BE2C (cell line): Measurements from ENCODE around the gene USH1G.
"Not testable (repeated sequence)": the region's sequence is repeated elsewhere in the genome, so short reads cannot be mapped to it uniquely, and the experiment has no call there.

Experiments used
- DNase-seq: peaks from one replicate; pipeline ENCODE4 v3.0.0-alpha.2; 2020
- H3K27me3 ChIP-seq: fragments of 250-450 bp; sonication (Bioruptor Pico); 2 replicates; pipeline ENCODE4 v1.5.1; 2020; ENCODE audit warnings: mild to moderate bottlenecking
- H3K36me3 ChIP-seq: fragments of 250-450 bp; sonication (Bioruptor Pico); 2 replicates; pipeline ENCODE4 v1.5.1; 2020; ENCODE audit warnings: mild to moderate bottlenecking
- H3K4me1 ChIP-seq: fragments of 250-450 bp; sonication (Bioruptor Pico); 2 replicates; pipeline ENCODE4 v1.5.1; 2020
- H3K4me3 ChIP-seq: 2 replicates; pipeline ENCODE4 v1.5.1; 2011; ENCODE audit warnings: low read depth, low read length
- H3K9me3 ChIP-seq: fragments of 250-450 bp; sonication (Bioruptor Pico); 2 replicates; pipeline ENCODE4 v1.5.1; 2020
- TF ChIP-seq, protein P1 (sequence below): IDR thresholded peaks from 2 replicates; pipeline ENCODE4 v1.5.1; 2012; ENCODE audit warnings: mild to moderate bottlenecking, low read depth, low read length

The USH1G gene

DNA sequence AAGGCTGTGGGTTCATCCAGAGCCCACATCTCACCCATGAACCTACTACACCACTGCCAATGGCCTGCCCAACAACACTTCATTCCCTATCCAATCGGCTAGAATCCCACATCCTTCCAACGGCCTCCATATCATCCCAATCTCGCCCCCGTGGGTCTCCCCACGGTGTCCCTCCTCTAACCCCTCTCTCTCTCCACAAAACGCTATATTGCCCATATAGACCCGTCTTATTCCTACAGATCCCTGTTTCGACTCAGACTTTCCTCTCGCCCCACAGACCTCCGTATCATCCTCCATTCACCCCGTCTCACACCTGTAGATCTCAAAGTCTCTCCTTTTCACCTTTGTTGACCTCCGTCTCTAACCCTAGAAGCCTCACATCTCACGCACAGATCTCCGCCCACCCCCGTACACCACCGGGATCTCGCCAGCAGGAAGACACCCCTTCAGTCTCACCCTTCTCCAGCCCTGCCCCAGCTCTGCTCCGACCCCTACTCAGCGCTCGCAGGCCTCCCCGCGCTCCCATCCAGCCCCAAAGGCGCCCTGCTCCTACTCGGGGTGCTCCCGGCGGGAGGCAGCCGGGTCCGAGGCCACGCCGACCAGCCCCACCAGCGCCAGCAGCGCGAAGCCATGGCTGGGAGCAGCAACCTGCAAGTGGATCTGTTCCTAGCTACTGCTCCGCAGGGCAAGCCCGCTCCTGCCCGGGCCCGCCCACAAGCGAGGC lies 50.6 kb downstream of the USH1G start, which contains the start of gene FDXR:
FDXR (minus strand) TSS at position 682 of the 724 bp plus-strand sequence; CDS start at position 632, 50 bp downstream.
- TF ChIP-seq, protein P1, sequence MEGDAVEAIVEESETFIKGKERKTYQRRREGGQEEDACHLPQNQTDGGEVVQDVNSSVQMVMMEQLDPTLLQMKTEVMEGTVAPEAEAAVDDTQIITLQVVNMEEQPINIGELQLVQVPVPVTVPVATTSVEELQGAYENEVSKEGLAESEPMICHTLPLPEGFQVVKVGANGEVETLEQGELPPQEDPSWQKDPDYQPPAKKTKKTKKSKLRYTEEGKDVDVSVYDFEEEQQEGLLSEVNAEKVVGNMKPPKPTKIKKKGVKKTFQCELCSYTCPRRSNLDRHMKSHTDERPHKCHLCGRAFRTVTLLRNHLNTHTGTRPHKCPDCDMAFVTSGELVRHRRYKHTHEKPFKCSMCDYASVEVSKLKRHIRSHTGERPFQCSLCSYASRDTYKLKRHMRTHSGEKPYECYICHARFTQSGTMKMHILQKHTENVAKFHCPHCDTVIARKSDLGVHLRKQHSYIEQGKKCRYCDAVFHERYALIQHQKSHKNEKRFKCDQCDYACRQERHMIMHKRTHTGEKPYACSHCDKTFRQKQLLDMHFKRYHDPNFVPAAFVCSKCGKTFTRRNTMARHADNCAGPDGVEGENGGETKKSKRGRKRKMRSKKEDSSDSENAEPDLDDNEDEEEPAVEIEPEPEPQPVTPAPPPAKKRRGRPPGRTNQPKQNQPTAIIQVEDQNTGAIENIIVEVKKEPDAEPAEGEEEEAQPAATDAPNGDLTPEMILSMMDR: no peak

DNA sequence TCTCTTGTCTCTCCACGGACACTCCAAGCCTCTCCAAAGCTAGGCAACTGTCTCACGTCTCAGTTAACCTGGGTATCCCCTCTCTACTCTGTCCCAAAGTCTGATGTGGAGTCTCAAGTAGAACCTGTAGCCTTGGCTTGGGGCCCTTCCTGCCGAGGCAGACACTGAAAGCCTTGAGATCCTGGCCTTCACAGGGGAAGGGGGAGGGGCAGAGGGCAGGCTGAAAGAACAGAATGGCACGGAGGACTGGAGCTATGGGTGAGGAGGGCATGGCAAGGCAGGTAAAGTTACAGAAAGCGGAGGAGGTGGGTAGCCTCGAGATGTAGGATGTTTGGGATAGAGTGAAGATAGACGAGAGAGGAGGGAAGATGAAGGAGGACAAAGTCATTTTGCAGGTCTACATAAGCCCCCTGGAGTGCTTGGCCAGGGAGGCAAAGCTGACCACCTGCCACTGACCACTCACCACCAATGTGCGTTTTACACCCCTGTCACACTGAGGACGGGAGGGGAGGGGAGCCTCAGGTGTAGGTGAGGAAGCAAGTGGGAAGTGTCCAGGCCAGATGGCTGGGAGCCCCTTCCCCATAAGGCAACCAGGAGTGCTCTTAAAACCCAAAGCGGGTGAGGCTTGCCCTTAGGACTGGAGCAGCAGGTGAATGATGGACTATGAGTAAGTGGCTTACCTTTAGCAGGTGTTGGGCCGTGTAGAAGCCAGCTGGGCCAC lies 51.5 kb downstream of the USH1G start:
- no peaks in the 10 kb centered on the region for H3K36me3 ChIP-seq
- H3K9me3 ChIP-seq: no peaks in the 10 kb centered on the region
- TF ChIP-seq, protein P1: no peak
- no peak for DNase-seq
- H3K4me3 ChIP-seq: no peak overlapping the region
- H3K4me1 ChIP-seq: peaks cover 4% of the 10 kb centered on the region
- H3K27me3 ChIP-seq: no peaks in the 10 kb centered on the region

More for the DNA sequence above, 50.6 kb downstream of the USH1G start, which contains the start of gene FDXR:
- no peaks in the 10 kb centered on the region for H3K27me3 ChIP-seq
- H3K4me1 ChIP-seq: peaks cover 4% of the 10 kb centered on the region
- no peaks in the 10 kb centered on the region for H3K9me3 ChIP-seq
- no peak for DNase-seq
- no peaks in the 10 kb centered on the region for H3K36me3 ChIP-seq
- peak within 1 kb of the TSS; percentile 75 for H3K4me3 ChIP-seq

DNA sequence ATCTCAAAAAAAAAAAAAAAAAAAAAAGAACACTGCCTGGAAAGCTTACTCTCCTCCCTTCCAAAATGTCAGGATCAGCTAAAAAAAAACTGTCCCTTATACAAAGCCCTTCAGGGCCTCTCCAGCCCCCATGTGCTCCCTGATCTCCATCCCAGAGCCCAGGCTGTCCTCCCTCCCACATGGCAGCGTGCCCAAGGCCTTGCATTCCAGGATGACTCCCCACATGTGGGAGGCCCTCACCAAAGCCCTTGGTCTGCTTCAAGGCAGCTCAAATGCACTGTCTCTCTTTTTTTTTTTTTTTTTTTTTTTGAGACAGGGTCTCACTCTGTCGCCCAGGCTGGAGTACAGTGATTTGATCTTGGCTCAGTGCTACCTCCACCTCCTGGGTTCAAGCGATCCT lies 52.5 kb downstream of the USH1G start:
- Histone ChIP-seq H3K9me3 (no peaks in the 10 kb centered on the region), H3K27me3 (no peaks in the 10 kb centered on the region), H3K4me3 (no peak overlapping the region), H3K4me1 (peaks cover 4% of the 10 kb centered on the region), H3K36me3 (no peaks in the 10 kb centered on the region)
- TF ChIP-seq, protein P1: no peak
- DNase-seq: no peak

DNA sequence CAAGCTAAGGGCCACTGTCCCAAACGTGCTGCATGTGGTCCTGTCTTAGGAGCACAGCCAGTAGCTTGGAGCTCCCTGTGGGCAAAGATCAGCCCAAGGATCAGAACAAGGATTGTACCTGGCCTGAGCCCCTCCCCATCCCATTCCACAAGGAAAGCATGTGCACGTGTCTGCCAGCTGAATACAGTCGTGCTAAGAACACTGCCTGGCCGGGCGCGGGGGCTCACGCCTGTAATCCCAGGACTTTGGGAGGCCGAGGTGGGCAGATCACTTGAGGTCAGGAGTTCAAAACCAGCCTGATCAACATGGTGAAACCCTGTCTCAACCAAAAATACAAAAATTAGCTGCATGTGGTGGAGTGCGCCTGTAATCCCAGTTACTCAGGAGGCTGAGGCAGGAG lies 53.0 kb downstream of the USH1G start:
- H3K27me3 ChIP-seq, H3K36me3 ChIP-seq, DNase-seq, H3K9me3 ChIP-seq, H3K4me3 ChIP-seq, H3K4me1 ChIP-seq: not testable (repeated sequence)

DNA sequence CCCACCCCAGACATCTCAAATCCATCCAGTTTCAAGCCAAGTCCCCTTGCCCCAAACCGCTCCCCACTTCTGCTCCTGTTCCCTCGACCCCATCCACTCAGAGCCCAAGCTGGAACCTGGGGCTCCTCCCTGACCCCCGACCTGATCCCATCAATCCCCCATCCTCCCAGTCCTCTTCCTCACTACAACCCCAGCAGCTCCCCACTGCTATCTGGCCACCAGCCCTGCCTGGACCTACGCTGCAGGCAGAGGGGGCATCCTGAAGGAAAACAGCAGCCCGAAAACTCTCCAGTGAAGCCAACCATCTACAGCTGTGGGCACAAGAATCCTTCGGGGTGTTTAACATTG lies 54.2 kb downstream of the USH1G start:
- Histone ChIP-seq H3K27me3 (no peaks in the 10 kb centered on the region), H3K4me1 (peaks cover 4% of the 10 kb centered on the region), H3K9me3 (no peaks in the 10 kb centered on the region), H3K4me3 (no peak overlapping the region), H3K36me3 (no peaks in the 10 kb centered on the region)
- no peak for DNase-seq
- TF ChIP-seq, protein P1: no peak

DNA sequence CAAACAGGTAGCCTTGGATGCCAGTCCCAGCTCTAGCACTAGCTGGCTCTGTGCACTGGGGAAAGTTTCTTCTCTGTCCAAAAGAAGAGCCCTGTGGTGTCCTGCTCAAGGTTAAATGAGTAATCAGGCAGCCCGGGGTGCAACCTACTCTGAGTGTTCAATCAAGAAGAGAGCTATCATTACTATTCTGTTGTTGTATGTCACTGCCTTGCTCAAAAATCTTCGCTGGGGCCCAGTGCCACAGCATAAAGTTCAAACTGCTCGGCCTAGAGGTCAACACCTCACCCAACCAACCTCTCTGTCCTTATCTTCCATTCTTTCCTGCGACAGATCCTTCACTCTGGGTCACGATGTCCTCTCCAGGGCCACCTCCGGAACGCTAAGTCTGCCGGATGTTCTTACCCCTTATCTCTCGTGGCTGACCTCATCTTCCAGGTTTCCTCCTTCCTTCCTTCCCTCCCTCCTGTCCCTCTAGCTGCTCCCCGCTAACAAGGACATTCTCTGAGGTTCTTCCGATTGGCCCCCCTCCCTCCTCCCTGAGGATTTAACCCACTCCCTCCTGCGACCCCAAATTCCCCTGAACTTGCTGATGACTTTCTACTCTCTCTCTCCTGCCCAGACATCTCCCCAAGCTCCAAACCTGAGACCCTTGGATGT lies 54.7 kb downstream of the USH1G start:
- TF ChIP-seq, protein P1: no peak
- H3K27me3 ChIP-seq: no peaks in the 10 kb centered on the region
- no peaks in the 10 kb centered on the region for H3K9me3 ChIP-seq
- H3K4me3 ChIP-seq: no peak overlapping the region
- H3K36me3 ChIP-seq: no peaks in the 10 kb centered on the region
- DNase-seq: no peak
- H3K4me1 ChIP-seq: peaks cover 4% of the 10 kb centered on the region
